HG02759 (cell line): ENCODE results near the gene TNNT3.

Experiments used
- ATAC-seq: cut with Tn5 transposase; IDR thresholded peaks from one replicate; pipeline ENCODE4 v1.9.1; 2021; ENCODE audit warnings: mild to moderate bottlenecking, moderate library complexity; ENCODE audit not compliant: unreplicated experiment

Gene TNNT3

DNA sequence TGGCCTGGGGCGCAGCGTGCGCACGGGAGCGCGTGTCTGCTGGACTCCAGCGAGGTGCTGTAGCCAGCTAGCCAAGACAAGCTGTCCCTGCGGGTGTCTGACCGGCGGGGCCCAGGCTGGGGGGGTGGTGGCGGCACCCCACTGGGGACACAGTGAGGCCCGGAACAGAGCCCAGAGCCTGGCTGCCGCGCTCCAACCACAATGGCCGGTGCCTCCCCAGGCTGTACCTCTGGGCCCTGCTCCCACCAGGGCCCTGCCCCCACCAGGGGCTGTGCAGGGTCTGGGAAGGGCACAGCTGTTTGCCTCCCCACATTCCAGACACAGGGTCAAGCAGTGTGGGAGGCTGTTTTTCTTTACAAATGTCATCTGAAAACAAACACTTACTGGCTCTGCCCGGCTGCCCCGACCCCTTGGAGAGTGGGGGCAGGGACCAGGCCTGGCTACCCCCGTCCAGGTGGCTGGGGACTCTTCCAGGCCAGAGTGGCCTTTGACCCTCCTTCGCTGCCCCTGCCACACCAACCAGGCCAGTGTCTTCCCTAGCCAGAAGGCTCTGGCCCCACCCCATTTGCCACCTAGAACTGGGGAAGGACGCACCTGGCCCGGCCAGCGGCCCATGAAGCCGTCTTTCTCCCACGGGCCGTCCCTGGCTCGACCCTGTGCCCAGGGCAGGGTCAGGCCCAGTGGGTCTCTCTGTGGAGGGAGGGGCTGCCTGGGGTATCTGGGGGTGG is 63.5 kb downstream of the TNNT3 start:
- ATAC-seq: no peak

DNA sequence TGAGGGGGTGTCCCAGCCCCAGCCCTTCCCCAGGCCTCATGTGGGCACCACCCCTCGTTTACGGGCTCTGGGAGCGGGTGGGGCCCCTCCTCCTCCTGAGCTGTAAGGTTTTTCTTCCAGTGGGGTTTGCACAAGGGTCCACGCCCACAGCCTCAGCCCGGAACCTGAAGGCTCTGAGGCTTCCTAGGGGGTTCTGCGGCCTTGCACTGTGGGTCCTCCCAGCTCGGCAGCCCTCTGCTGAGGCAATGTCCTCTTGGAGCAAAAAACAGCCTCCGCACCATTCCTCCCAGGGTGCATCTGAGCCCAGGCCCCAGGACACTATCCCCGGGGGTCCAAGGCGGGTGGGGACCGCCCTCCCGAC is 64.1 kb downstream of the TNNT3 start:
- ATAC-seq: no peak

DNA sequence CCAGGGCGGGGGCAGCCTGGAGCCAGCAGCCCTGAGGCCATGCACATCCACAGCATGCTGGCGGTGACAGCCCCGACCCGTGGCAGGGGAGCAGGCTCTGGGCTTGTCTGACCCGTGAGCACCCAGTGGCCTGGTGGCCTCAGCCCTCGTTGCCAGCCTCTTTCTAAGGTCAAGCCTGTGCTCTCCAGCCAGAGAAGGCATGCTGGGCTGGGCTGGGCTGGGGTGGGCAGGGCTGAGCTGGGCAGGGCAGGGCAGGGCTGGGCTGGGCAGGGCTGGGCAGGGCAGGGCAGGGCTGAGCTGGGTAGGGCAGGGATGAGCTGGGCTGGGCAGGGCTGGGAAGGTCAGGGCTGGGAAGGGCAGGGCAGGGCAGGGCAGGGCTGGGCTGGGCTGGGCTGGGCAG is 67.5 kb downstream of the TNNT3 start:
- ATAC-seq: no peak

DNA sequence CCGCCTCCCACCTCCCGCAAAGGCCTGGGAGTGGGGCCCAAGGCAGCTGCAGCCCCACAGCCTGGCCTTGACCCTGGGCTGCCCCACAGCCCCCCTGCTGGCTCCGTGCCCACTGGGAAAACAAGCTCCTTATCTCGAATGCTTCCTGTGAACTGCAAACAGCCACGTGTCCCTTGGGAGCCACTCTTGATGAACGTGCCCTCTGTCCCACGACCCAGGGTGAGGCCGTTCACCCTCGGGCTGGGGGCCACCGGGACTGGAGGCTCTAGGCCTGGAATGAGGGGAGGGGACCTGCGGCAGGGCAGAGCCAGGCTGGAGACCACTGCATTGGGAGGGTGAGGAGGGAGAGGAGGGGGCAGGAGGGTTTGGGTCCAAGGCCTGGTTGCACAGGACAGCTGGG is 68.7 kb downstream of the TNNT3 start:
- ATAC-seq: no peak
